Stimulated activated CD8-positive, alpha-beta memory T cell treated with anti-CD3 and anti-CD28 coated beads, Interleukin-4, amount 100 ng/mL, for 48 hours (primary cell): ENCODE measurements around the gene NCOA5.
A peak's percentile ranks its signal among the peaks of the same experiment; 100 is the strongest.

ENCODE experiments used
- DNase-seq: peaks from one replicate; pipeline ENCODE4 v3.0.0-alpha.2; 2020

The NCOA5 gene

DNA sequence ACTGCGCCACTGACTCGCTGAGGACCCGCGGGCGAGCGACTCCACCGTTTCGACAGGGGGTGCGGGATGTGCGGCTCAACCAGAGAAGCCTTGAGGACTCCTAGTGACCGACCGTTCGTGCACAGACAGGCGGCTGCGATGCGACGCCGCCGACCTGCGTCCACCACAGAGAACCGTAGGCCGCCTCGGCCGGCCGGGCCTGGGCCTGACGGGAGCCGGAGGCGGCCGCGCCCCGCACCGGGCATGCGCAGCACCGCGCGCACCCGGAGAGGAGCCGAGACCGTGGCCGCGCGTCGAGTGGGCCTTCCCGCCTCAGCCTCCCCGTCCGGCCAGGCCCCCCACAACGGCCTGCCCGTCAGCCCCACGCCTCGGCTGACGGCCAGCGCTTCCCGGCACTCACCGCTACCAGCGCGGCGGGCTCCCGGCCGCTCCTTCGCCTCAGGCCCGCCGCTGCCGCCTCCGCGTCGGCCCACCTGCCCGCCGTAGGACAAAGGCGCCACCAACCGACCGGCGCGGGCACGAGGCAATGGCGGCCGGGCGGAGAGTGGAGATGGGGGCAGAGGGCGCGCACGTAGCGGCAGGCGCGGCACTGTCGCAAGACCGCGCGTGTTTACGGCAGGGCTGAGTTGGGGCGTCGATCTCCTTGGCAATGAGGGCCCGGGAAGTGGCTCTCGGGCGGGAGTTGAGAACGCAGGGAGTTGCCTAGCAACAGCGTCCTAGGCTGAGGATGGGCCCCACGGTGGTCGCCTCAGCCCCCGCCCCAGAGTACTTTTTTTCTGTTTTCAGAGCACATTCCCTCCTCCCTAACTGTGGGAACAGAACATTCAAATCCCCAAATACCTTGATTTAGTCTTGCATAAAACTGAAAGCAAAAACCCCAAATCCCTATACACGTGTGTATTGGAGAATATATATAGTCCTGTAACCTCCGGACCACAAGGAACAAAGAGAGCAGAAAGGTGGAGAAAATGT, at the start of gene NCOA5:
Gene NCOA5, minus strand, starts transcription at position 546 of the 972 bp plus-strand sequence. CDS start 10,538 bp downstream, outside the sequence.
- DNase-seq: peak; percentile 93

GRCh38 chr20:46139266-46139889, 49.6 kb upstream of the NCOA5 start:
- DNase-seq: no peak

- DNase-seq: no peak
Observed at GRCh38 chr20:46137816-46138215, 48.1 kb upstream of the NCOA5 start.

- DNase-seq: no peak
Observed at GRCh38 chr20:46135856-46136633, 46.3 kb upstream of the NCOA5 start.

DNA sequence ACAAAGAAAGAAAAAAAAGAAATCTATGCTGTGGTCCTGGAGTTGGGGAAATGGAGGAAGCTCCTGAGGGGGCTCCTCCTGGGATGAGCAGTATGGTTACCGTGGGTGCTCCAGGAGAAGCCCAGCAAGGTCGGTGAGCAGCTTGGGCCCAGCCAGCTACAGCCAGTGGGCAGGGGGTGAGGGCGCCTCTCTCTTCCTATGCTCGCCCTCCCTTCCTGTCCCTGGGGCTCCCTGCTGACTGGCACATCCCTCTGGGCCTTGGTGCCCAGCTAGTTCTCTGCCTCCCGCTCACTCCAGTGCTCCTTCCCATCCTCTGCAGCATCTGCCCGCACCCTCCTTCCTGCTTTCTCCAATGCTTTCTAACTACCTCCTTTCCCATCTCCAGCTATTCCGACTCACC, 45.0 kb upstream of the NCOA5 start:
- no peak for DNase-seq

DNA sequence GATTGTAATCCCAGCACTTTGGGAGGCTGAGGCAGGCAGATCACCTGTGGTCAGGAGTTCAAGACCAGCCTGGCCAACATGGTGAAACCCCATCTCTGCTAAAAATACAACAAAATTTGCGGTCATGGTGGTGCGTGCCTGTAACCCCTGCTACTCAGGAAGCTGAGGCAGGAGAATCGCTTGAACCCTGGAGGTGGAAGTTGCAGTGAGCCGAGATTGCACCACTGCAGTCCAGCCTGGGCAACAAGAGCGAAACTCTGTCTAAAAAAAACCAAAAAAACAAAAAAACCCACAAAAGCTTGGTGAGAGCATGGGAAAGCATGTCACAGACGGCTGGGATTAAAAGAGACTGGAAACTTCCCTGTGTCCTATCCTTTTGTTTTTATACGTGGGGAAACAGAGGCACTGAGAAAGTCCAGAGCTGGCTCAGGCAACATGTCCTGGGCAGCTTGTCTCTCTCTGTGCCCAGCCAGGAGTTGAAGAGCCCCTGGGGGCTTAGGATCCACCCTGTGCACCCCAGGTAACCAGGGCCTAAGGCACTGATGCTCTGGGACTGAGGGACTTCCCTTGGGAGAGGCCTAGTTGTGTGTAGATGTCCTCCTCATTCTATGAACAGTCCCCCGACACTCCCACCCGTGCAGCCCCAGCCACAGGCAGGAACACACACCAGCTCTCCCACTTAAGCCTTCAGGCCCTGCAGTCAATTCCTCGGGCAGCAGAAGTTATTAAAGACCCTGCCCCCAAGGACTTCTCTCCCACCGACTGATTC, 44.3 kb upstream of the NCOA5 start:
- no peak for DNase-seq

DNA sequence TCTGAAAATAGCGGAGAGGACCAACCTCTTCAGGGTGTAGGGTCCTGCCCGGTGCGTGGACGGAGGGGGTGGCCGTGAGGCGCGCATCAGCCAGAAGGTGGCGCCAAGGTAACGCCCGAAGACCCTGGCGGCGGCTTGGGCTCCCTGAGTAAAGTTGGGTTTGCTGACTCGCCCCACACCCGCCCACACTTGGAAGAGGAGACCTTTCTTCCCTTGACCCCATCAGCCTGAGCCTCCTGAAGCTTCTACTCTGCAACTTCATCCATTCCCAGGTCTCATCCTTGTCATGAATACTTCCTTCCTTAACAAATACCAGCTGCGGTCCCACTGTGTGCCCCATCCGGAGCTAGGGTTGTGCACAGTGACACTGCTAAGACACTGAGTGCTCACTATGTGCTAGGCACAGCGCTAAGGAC, 43.0 kb upstream of the NCOA5 start:
- peak; percentile 82 for DNase-seq

GRCh38 chr20:46131396-46131795, 41.6 kb upstream of the NCOA5 start:
- no peak for DNase-seq

GRCh38 chr20:46130534-46130933, 40.8 kb upstream of the NCOA5 start:
- no peak for DNase-seq

- no peak for DNase-seq
Observed at GRCh38 chr20:46129955-46130481, 40.3 kb upstream of the NCOA5 start.

DNA sequence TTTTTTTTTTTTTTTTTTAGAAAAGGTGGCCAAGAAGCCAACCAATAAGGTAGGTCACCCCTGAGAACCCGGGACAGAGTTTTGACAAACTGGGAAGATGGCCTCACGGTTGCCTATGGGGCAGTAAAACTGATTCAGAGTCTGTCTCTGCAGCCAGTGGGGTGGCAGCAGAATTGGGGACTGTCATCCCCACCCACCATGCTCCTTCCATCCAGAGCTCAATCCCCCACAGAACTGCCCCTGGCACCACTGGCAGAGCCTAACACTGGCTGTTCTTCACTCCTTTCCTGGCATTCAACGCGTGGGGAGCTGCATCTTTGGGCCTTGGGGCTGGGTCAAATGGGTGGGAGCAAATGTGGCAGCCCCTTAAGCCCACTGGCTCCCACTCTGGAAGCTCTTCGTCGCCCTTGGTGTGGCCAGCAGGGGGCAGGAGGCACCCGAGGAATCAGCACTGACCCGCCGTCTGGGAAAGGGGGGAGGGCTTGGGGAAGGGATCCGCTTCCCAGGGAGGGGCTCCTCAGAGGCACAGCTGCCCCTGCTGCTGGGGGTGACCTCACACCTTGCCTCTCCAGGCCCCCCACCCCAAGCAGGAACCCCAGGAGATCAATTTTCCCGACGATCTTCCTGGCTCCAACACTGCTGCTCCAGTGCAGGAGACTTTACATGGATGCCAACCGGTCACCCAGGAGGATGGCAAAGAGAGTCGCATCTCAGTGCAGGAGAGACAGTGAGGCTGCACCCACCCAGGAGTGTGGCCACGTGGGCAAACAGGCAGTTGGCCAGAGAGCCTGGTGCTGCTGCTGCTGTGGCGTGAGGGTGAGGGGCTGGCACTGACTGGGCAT, 38.8 kb upstream of the NCOA5 start:
- peak; percentile 40 for DNase-seq

DNA sequence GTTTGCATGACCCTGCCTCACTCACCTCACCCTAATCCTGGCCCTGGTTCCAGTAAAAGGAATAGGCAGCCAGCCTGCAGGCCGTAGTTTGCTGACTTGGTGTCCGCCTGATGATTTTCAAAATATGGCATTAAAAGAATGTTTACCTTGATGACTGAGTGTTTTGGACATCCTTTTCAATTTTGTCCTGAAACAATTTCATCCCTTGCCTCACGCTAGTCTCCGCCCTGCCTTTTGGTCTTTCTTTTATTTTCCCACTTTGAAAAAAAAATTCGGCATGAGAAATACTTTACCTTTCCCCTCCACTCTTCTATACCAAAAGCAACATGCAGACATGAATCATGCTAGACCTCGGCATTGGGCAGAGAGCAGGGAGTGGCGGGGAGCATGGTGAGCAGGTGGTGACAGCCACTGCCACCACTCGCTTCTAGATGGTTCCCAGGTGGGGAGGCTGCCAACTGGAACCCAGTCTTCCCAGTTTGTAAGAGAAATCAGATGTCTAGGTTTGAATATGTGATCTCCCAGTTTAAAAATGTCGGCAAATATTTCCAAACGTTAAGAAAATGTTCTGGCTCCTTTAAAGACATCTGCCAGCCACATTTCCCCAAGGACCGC, 37.7 kb upstream of the NCOA5 start:
- no peak for DNase-seq

- no peak for DNase-seq
Observed at GRCh38 chr20:46126440-46127056, 36.8 kb upstream of the NCOA5 start.

- no peak for DNase-seq
Observed at GRCh38 chr20:46123482-46124245, 33.9 kb upstream of the NCOA5 start.

- no peak for DNase-seq
Observed at GRCh38 chr20:46122516-46123481, 33.0 kb upstream of the NCOA5 start.

- DNase-seq: no peak
Observed at GRCh38 chr20:46122071-46122470, 32.3 kb upstream of the NCOA5 start.

GRCh38 chr20:46121184-46121930, 31.6 kb upstream of the NCOA5 start:
- no peak for DNase-seq

DNA sequence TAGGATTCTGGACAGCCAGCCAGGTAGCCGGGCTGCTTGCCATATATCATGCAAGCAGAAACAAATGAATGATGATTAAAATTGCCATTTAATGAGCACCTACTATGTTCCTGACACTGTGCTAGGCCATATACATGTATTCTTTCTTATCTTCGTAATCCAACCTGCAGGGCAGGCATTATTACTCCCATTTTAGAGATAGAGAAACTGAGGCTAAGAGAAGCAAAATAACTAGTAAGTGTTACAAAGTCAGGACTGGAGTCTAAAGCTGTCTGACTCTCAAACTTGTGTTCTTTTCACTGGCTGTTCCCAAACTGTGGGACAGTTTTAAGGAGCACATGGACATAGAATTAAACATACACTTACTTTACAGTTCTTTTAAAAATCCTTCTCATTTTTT, 30.4 kb upstream of the NCOA5 start:
- DNase-seq: no peak
